PC-9 (cell line): Measurements from ENCODE around the gene COTL1. TPM values are rescaled to one million over a fixed set of nuclear protein-coding genes. Genes with fewer than 3 reads are reported as not detected.
"Not testable (repeated sequence)": the region's sequence is repeated elsewhere in the genome, so short reads cannot be mapped to it uniquely, and the experiment has no call there.

Experiments
- BruUV-seq: library from RNA; stranded (reverse); fragments of 400-500 nt; replicated peaks from 2 replicates; lab custom pipeline; 2021; lab: Mats Ljungman, UMichigan
- CTCF ChIA-PET: fragments of 300-600 bp; sonication (Branson Sonifier 250); formaldehyde crosslinking; loops from one replicate; lab custom pipeline; 2022; ENCODE audit warnings: antibody characterized with exemption; lab: Charles Lee
- POLR2A ChIA-PET: fragments of 300-600 bp; sonication (Branson Sonifier 250); formaldehyde crosslinking; loops from one replicate; lab custom pipeline; 2022; ENCODE audit warnings: antibody characterized with exemption; ENCODE audit not compliant: unreplicated experiment; lab: Charles Lee
- DNase-seq, 2 experiments: peaks; one replicate each; pipeline versions ENCODE4 v3.0.0 to v3.0.0-alpha.2; 2015 to 2022; ENCODE audit warnings: mixed read lengths in 1 of 2
- H2AFZ ChIP-seq: fragments of 200-600 bp; sonication (generic); 2 replicates; pipeline ENCODE4 v1.8.1; 2017; ENCODE audit warnings: antibody characterized with exemption
- H3F3A ChIP-seq: fragments of 200-600 bp; sonication (generic); 2 replicates; pipeline ENCODE4 v1.8.1; 2017; ENCODE audit warnings: antibody characterized with exemption, mild to moderate bottlenecking, low read depth; ENCODE audit not compliant: insufficient read depth
- H3K27ac ChIP-seq: fragments of 200-600 bp; sonication (generic); 2 replicates; pipeline ENCODE4 v1.6.1; 2016; ENCODE audit warnings: mixed run types
- H3K27me3 ChIP-seq: fragments of 200-600 bp; sonication (generic); 2 replicates; pipeline ENCODE4 v1.6.1; 2016; ENCODE audit warnings: low read depth, mixed run types; ENCODE audit not compliant: insufficient read depth
- H3K36me3 ChIP-seq: fragments of 200-600 bp; sonication (generic); 2 replicates; pipeline ENCODE4 v1.6.1; 2016; ENCODE audit warnings: low read depth, mixed run types
- H3K4me1 ChIP-seq: fragments of 200-600 bp; sonication (generic); replicated peaks from 2 replicates; pipeline ENCODE4 v1.6.1; 2016; ENCODE audit warnings: mixed run types; ENCODE audit not compliant: insufficient read depth
- H3K4me2 ChIP-seq: fragments of 200-600 bp; sonication (generic); 2 replicates; pipeline ENCODE4 v1.6.1; 2017; ENCODE audit warnings: mixed run types
- H3K4me3 ChIP-seq: fragments of 200-600 bp; sonication (generic); 2 replicates; pipeline ENCODE4 v1.6.1; 2016; ENCODE audit warnings: mixed run types
- H3K79me2 ChIP-seq: fragments of 200-600 bp; sonication (generic); 2 replicates; pipeline ENCODE4 v1.6.1; 2017; ENCODE audit warnings: low read depth, mixed run types
- H3K9me2 ChIP-seq: fragments of 200-600 bp; sonication (generic); 2 replicates; pipeline ENCODE4 v1.8.1; 2017; ENCODE audit warnings: mild to moderate bottlenecking; ENCODE audit not compliant: insufficient read depth
- H3K9me3 ChIP-seq: fragments of 200-600 bp; sonication (generic); 2 replicates; pipeline ENCODE4 v1.8.1; 2016; ENCODE audit warnings: low read depth; ENCODE audit not compliant: insufficient read depth
- H4K20me1 ChIP-seq: fragments of 200-600 bp; sonication (generic); 2 replicates; pipeline ENCODE4 v1.8.1; 2017; ENCODE audit not compliant: insufficient read depth
- EZH2 ChIP-seq: fragments of 200-600 bp; sonication (generic); IDR thresholded peaks from 2 replicates; pipeline ENCODE4 v1.8.0; 2017; ENCODE audit warnings: antibody characterized with exemption, low read depth
- intact Hi-C: fragments of 100-400 bp; cut with micrococcal nuclease; formaldehyde crosslinking; loops from one replicate; pipeline ENCODE4 v1.10.0; 2022; ENCODE audit not compliant: unreplicated experiment
- total RNA-seq: library from RNA; stranded (reverse); gene quantifications from 2 replicates; pipeline ENCODE4 v1.2.3, GENCODE V29; 2021
- TF ChIP-seq, protein P1 (sequence below): fragments of 200-600 bp; sonication (generic); conservative IDR thresholded peaks from 2 replicates; pipeline ENCODE4 v1.6.1; 2017; ENCODE audit warnings: mixed run types, antibody characterized with exemption, mild to moderate bottlenecking, moderate library complexity

Gene COTL1
- total RNA-seq, 1 experiment from 2014 or later = 512 TPM

GRCh38 chr16:84629580-84629979 is 11.7 kb upstream of the COTL1 start:
- H3K4me1 ChIP-seq = no peaks in the 10 kb centered on the region
- H3K27ac ChIP-seq = no peak overlapping the region
- no peak for DNase-seq
- H3K27me3 ChIP-seq = no peaks in the 10 kb centered on the region
- no peak for TF ChIP-seq EZH2
- TF ChIP-seq, protein P1, sequence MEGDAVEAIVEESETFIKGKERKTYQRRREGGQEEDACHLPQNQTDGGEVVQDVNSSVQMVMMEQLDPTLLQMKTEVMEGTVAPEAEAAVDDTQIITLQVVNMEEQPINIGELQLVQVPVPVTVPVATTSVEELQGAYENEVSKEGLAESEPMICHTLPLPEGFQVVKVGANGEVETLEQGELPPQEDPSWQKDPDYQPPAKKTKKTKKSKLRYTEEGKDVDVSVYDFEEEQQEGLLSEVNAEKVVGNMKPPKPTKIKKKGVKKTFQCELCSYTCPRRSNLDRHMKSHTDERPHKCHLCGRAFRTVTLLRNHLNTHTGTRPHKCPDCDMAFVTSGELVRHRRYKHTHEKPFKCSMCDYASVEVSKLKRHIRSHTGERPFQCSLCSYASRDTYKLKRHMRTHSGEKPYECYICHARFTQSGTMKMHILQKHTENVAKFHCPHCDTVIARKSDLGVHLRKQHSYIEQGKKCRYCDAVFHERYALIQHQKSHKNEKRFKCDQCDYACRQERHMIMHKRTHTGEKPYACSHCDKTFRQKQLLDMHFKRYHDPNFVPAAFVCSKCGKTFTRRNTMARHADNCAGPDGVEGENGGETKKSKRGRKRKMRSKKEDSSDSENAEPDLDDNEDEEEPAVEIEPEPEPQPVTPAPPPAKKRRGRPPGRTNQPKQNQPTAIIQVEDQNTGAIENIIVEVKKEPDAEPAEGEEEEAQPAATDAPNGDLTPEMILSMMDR = no peak
- no peak overlapping the region for H3K4me2 ChIP-seq
- no peak overlapping the region for H2AFZ ChIP-seq
- POLR2A ChIA-PET = no interaction called here
- H3K4me3 ChIP-seq = no peak overlapping the region
- H4K20me1 ChIP-seq = no peaks in the 10 kb centered on the region
- no TSS peak for BruUV-seq
- H3K36me3 ChIP-seq = no peaks in the 10 kb centered on the region
- CTCF ChIA-PET = no interaction called here
- H3K9me3 ChIP-seq = no peaks in the 10 kb centered on the region
- H3F3A ChIP-seq = no peaks in the 10 kb centered on the region
- H3K9me2 ChIP-seq = no peaks in the 10 kb centered on the region
- intact Hi-C loops = no loop called here
- H3K79me2 ChIP-seq = no peaks in the 10 kb centered on the region

GRCh38 chr16:84628226-84628731 is 10.4 kb upstream of the COTL1 start:
- TF ChIP-seq, protein P1 = no peak
- TF ChIP-seq EZH2 = no peak
- Histone ChIP-seq H3K4me1 (no peaks in the 10 kb centered on the region), H3K4me2 (no peak overlapping the region), H4K20me1 (no peaks in the 10 kb centered on the region), H3K9me2 (no peaks in the 10 kb centered on the region), H3K4me3 (no peak overlapping the region), H3F3A (no peaks in the 10 kb centered on the region), H3K36me3 (no peaks in the 10 kb centered on the region), H3K27me3 (no peaks in the 10 kb centered on the region), H3K9me3 (no peaks in the 10 kb centered on the region), H2AFZ (no peak overlapping the region), H3K27ac (no peak overlapping the region), H3K79me2 (no peaks in the 10 kb centered on the region)
- BruUV-seq = no TSS peak
- DNase-seq = no peak
- CTCF ChIA-PET = interaction anchor here (0.6 kb wide), 1 partner anchor 24 kb away, joined by 3 read pairs; no protein-coding TSS in a partner anchor
- POLR2A ChIA-PET = no interaction called here
- intact Hi-C loops = no loop called here

DNA sequence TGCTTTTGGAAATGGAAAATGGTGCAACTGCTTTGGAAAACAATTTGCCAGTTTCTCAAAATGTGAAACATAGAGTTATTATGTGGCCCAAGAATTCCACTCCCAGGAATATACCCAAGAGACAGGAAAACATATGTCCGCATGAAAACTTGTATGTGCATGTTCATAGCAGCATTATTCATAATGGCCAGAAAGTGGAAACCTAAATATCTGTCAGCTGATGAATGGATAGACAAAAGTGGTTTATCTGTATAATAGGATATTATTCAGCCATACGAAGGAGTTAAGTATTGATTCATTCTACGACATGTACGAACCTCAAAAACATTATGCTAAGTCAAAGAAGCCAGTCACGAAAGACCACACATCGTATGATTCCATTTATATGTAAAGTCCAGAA is 7.7 kb upstream of the COTL1 start:
- Histone ChIP-seq H3K27me3 (no peaks in the 10 kb centered on the region), H3K79me2 (no peaks in the 10 kb centered on the region), H3K9me2 (no peaks in the 10 kb centered on the region), H3K36me3 (no peaks in the 10 kb centered on the region), H3K9me3 (no peaks in the 10 kb centered on the region), H3K4me2 (no peak overlapping the region), H4K20me1 (no peaks in the 10 kb centered on the region), H2AFZ (no peak overlapping the region), H3F3A (no peaks in the 10 kb centered on the region), H3K4me3 (no peak overlapping the region), H3K4me1 (peaks cover 17% of the 10 kb centered on the region), H3K27ac (no peak overlapping the region)
- CTCF ChIA-PET = no interaction called here
- no peak for TF ChIP-seq EZH2
- TF ChIP-seq, protein P1 = no peak
- BruUV-seq = no TSS peak
- intact Hi-C loops = no loop called here
- POLR2A ChIA-PET = no interaction called here
- DNase-seq = no peak

DNA sequence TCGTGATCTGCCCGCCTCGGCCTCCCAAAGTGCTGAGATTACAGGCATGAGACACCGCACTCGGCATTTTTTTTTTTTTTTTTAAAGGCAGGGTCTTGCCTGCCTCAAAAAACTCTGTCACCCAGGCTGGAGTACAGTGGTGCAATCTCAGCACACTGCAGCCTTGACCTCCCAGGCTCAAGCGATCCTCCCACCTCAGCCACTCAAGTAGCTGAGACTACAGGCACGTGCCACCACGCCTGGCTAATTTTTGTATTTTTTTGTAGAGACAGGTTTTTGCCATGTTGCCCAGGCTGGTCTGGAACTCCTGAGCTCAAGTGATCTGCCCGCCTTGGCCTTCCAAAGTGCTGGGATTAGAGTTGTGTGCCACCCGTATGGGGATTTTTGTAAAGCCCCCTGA is 3.0 kb upstream of the COTL1 start:
- BruUV-seq, H3K9me3 ChIP-seq, H3K9me2 ChIP-seq, H2AFZ ChIP-seq, H3K36me3 ChIP-seq, DNase-seq, H3K27ac ChIP-seq, H3K4me2 ChIP-seq, H3K27me3 ChIP-seq, H3K4me3 ChIP-seq: not testable (repeated sequence)
- ChIA-PET CTCF (interaction anchor here (0.6 to 2.6 kb wide), 2 partner anchors 110 to 120 kb away, joined by 11 to 14 read pairs; no protein-coding TSS in a partner anchor), POLR2A (interaction anchor here (0.5 to 0.6 kb wide), 2 partner anchors 543 to 547 kb away, joined by 3 to 11 read pairs; no protein-coding TSS in a partner anchor)
- Histone ChIP-seq H4K20me1 (peaks cover 10% of the 10 kb centered on the region), H3K79me2 (peaks cover 18% of the 10 kb centered on the region), H3F3A (peaks cover 11% of the 10 kb centered on the region; the same call in 1 of the 2 replicates), H3K4me1 (peaks cover 36% of the 10 kb centered on the region)
- intact Hi-C loops = loop anchor here (5.0 kb wide), 1 partner anchor 344 kb away; no protein-coding TSS in a partner anchor
